Measurements from ENCODE around the gene FSTL4.

The FSTL4 gene

GRCh38 chr5:133368916-133369783, 243.2 kb downstream of the FSTL4 start:
- Mint-ChIP-seq H3K36me3 (ENCODE audit: low read depth) (no peaks in the 10 kb centered on the region), H3K27me3 (peaks cover 23% of the 10 kb centered on the region), H3K9me3 (no peaks in the 10 kb centered on the region), H3K27ac (no peak overlapping the region), H3K4me3 (no peak overlapping the region), H3K4me1 (ENCODE audit: low read depth) (no peaks in the 10 kb centered on the region)
- DNase-seq, result no peak

- H3K27me3 Mint-ChIP-seq, result peaks cover 21% of the 10 kb centered on the region
- H3K27ac Mint-ChIP-seq, result no peak overlapping the region
- no peak overlapping the region for H3K4me3 Mint-ChIP-seq
- H3K9me3 Mint-ChIP-seq, result no peaks in the 10 kb centered on the region
- no peaks in the 10 kb centered on the region for H3K4me1 Mint-ChIP-seq (ENCODE audit: low read depth)
- DNase-seq, result no peak
- no peaks in the 10 kb centered on the region for H3K36me3 Mint-ChIP-seq (ENCODE audit: low read depth)
Observed at GRCh38 chr5:133367984-133368383, 244.4 kb downstream of the FSTL4 start.

- DNase-seq, result no peak
- peaks cover 21% of the 10 kb centered on the region for H3K27me3 Mint-ChIP-seq
- H3K36me3 Mint-ChIP-seq (ENCODE audit: low read depth), result no peaks in the 10 kb centered on the region
- no peaks in the 10 kb centered on the region for H3K4me1 Mint-ChIP-seq (ENCODE audit: low read depth)
- no peak overlapping the region for H3K4me3 Mint-ChIP-seq
- H3K9me3 Mint-ChIP-seq, result no peaks in the 10 kb centered on the region
- H3K27ac Mint-ChIP-seq, result no peak overlapping the region
Observed at GRCh38 chr5:133367071-133367786, 245.1 kb downstream of the FSTL4 start.

GRCh38 chr5:133366438-133366837, 245.9 kb downstream of the FSTL4 start:
- no peak for DNase-seq
- Mint-ChIP-seq H3K27me3 (peaks cover 17% of the 10 kb centered on the region), H3K4me1 (ENCODE audit: low read depth) (no peaks in the 10 kb centered on the region), H3K4me3 (no peak overlapping the region), H3K36me3 (ENCODE audit: low read depth) (no peaks in the 10 kb centered on the region), H3K27ac (no peak overlapping the region), H3K9me3 (no peaks in the 10 kb centered on the region)

GRCh38 chr5:133365738-133366137, 246.6 kb downstream of the FSTL4 start:
- Mint-ChIP-seq H3K27ac (no peak overlapping the region), H3K9me3 (no peaks in the 10 kb centered on the region), H3K27me3 (peaks cover 16% of the 10 kb centered on the region), H3K36me3 (ENCODE audit: low read depth) (no peaks in the 10 kb centered on the region), H3K4me3 (no peak overlapping the region), H3K4me1 (ENCODE audit: low read depth) (no peaks in the 10 kb centered on the region)
- DNase-seq, result no peak

DNA sequence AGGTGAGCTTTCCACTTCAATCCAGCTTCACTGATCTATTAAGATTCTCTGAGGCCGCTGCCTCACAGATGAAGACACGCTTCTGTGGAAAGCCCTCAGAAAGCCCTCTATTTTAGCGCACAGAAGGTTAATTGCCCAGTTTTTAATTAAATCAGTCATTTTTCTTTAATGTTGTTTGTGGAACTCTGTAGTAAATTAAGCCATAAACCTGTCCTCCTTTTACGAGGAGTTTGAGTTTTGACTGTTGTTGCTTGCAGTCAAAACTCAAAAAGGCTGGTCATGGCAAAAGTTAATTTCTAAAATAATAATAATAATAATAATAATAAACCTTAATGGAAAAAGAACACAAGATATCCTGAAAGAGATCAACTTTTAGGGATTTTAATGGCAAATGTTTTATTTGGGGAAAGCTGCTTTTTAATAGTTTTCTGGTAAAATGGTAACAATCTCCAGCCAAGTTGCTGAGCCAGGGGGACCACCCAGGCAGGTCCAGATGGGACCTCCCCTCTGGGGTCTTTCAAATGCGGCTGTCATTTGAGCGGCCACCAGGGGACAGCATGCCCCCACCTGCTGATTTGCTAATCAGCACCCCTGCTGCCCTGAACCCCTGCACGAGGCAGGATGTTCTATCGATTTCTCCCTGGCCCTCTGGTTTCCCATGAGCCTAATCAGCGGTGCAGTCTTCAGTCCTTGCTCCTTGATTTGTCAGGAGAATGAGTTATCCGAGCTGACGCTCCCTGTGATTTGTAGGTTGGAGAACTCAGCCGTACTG, 247.2 kb downstream of the FSTL4 start:
- no peak overlapping the region for H3K4me3 Mint-ChIP-seq
- peaks cover 11% of the 10 kb centered on the region for H3K27me3 Mint-ChIP-seq
- H3K4me1 Mint-ChIP-seq (ENCODE audit: low read depth), result no peaks in the 10 kb centered on the region
- H3K36me3 Mint-ChIP-seq (ENCODE audit: low read depth), result no peaks in the 10 kb centered on the region
- no peaks in the 10 kb centered on the region for H3K9me3 Mint-ChIP-seq
- DNase-seq, result no peak
- no peak overlapping the region for H3K27ac Mint-ChIP-seq

GRCh38 chr5:133363807-133364587, 248.3 kb downstream of the FSTL4 start:
- Mint-ChIP-seq H3K9me3 (no peaks in the 10 kb centered on the region), H3K27me3 (peaks cover 11% of the 10 kb centered on the region), H3K4me3 (no peak overlapping the region), H3K36me3 (ENCODE audit: low read depth) (no peaks in the 10 kb centered on the region), H3K27ac (no peak overlapping the region), H3K4me1 (ENCODE audit: low read depth) (no peaks in the 10 kb centered on the region)
- no peak for DNase-seq

DNA sequence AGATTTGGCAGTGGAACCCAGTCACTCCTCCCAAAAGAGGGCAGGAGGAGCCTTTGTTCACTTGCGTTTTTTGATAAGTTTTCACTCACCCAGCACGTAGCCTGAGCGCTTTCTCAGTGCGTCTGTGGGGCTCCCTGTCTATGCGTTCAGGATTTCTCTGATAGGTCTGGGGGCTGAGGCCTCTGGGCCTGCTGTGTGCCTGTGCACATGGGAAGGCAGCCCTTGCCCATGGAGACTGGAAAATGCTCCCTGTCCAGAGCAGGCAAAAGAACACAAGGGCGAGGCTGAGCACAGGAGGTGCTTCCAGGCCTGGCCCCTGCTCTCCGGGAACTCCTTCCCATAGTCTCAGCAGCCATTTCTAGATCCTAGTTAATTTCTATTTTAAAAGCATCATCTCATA, 249.9 kb downstream of the FSTL4 start:
- Mint-ChIP-seq H3K4me1 (ENCODE audit: low read depth) (no peaks in the 10 kb centered on the region), H3K27ac (no peak overlapping the region), H3K27me3 (peaks cover 11% of the 10 kb centered on the region), H3K9me3 (no peaks in the 10 kb centered on the region), H3K4me3 (no peak overlapping the region), H3K36me3 (ENCODE audit: low read depth) (no peaks in the 10 kb centered on the region)
- DNase-seq, result no peak

- H3K27ac Mint-ChIP-seq, result no peak overlapping the region
- H3K27me3 Mint-ChIP-seq, result peaks cover 11% of the 10 kb centered on the region
- H3K36me3 Mint-ChIP-seq (ENCODE audit: low read depth), result no peaks in the 10 kb centered on the region
- DNase-seq, result no peak
- no peaks in the 10 kb centered on the region for H3K4me1 Mint-ChIP-seq (ENCODE audit: low read depth)
- H3K9me3 Mint-ChIP-seq, result no peaks in the 10 kb centered on the region
- H3K4me3 Mint-ChIP-seq, result no peak overlapping the region
Observed at GRCh38 chr5:133361922-133362321, 250.4 kb downstream of the FSTL4 start.

DNA sequence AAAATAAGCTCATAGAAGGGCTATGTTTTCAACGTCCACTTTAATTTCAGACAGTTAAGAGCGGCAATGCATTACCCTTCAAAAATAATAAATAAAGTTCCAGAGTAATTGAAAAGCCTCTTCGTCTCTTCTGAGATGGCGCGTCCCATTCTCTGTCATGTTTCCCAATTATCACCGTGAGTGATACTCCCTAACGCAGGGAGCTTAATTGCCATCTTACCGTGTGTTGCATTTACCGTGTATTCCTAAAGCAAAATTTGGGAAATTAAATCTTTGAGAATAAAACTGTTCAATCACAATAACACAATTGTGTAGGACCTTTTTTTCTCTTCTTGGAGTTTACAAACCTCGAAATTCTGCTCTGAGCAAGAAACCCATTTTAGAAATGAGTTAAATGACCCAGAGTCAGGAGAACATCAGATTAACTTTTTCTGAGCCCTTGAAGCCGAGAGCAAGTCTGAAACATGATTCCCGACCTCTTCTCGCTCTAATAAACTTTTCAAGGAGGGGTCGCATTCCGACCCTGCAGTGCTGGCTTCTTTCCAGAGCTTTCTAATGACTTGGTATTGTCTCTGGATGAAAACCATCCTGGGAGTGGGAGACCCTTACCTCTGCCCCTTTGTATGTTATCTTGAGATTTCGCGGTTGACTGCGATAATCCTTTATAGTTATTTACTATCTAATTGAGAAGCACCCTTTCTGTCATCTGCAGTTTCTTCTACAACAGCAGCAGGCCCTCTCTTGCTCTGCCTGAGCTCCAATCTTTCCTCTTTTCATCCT, 251.5 kb downstream of the FSTL4 start:
- no peak overlapping the region for H3K27ac Mint-ChIP-seq
- no peak for DNase-seq
- peaks cover 11% of the 10 kb centered on the region for H3K27me3 Mint-ChIP-seq
- H3K4me3 Mint-ChIP-seq, result no peak overlapping the region
- H3K36me3 Mint-ChIP-seq (ENCODE audit: low read depth), result no peaks in the 10 kb centered on the region
- no peaks in the 10 kb centered on the region for H3K9me3 Mint-ChIP-seq
- no peaks in the 10 kb centered on the region for H3K4me1 Mint-ChIP-seq (ENCODE audit: low read depth)

DNA sequence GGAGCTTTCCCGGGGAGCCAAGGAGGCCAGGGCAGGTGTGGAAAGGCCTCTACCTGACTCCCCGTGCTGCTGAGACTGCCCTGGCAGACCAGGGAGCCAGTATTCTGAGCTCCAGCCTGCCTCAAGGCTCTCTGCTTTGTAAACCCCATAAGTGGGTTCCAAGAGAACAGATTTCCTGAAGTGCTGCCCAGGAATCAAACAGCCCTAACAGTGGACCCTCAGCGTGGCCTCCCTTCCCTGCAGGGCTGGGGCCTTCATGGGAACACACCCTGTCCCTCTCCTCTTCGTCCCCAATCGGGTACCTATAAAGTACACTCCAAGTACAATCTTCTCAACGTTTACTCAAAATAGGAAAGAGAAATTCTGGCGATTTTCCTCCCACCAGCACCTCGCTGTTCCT, 252.5 kb downstream of the FSTL4 start:
- Mint-ChIP-seq H3K36me3 (ENCODE audit: low read depth) (no peaks in the 10 kb centered on the region), H3K27me3 (peaks cover 11% of the 10 kb centered on the region), H3K27ac (no peak overlapping the region), H3K4me1 (ENCODE audit: low read depth) (no peaks in the 10 kb centered on the region), H3K9me3 (no peaks in the 10 kb centered on the region), H3K4me3 (no peak overlapping the region)
- DNase-seq, result no peak

- H3K36me3 Mint-ChIP-seq (ENCODE audit: low read depth), result no peaks in the 10 kb centered on the region
- no peaks in the 10 kb centered on the region for H3K4me1 Mint-ChIP-seq (ENCODE audit: low read depth)
- H3K27ac Mint-ChIP-seq, result no peak overlapping the region
- peaks cover 2% of the 10 kb centered on the region for H3K27me3 Mint-ChIP-seq
- DNase-seq, result no peak
- H3K4me3 Mint-ChIP-seq, result no peak overlapping the region
- H3K9me3 Mint-ChIP-seq, result no peaks in the 10 kb centered on the region
Observed at GRCh38 chr5:133358271-133358670, 254.1 kb downstream of the FSTL4 start.

DNA sequence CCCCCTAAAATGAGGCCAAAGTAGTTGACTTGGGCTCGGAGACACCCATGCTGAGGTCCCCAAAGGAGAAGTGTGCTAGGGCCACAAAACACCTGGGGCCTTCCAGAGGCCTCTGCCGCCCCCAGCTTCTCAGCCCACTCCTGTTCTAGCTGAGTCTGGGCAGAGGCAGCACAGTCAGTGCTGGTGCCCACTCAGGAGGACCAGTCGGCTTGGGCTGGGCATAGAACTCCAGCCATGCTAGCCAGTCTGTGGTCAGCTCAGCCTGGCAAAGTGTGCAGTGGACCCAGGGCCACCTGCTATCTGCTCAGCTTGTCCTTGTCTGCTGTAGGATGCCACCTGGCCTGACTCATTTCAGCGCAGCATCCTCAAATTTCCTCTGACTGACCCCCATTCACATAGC, 254.6 kb downstream of the FSTL4 start:
- Mint-ChIP-seq H3K4me3 (no peak overlapping the region), H3K27me3 (peaks cover 2% of the 10 kb centered on the region), H3K27ac (no peak overlapping the region), H3K9me3 (no peaks in the 10 kb centered on the region), H3K4me1 (ENCODE audit: low read depth) (no peaks in the 10 kb centered on the region), H3K36me3 (ENCODE audit: low read depth) (no peaks in the 10 kb centered on the region)
- no peak for DNase-seq

All from activated T-cell treated with anti-CD3 and anti-CD28 coated beads, Interleukin-2, amount 50 U/mL, for 24 hours (primary cell).